Placental pericyte (primary cell): ENCODE data around the gene CFTR. TPM values are rescaled to one million over a fixed set of nuclear protein-coding genes. Genes with fewer than 3 reads are reported as not detected.

Source experiments
- small RNA-seq: library from RNA; depleted of rRNA; stranded (forward); fragments of <200 nt; gene quantifications from one replicate; pipeline ENCODE3, GENCODE V24; 2012; ENCODE audit warnings: low replicate concordance
- total RNA-seq: library from RNA; depleted of rRNA; stranded (reverse); fragments of >200 nt; gene quantifications from 2 replicates; pipeline ENCODE4 v1.2.3, GENCODE V29; 2012

The CFTR gene
- not detected in 2 replicates for total RNA-seq

GRCh38 chr7:117479225-117480054 lies at the start of gene CFTR:
CFTR (plus strand) TSS chr7:117480025; CDS start chr7:117480095, 70 bp downstream.

Small RNAs within 50 kb of the gene (small RNA-seq; reads per million reads assigned to genes)
- not detected for gene AC000111.1
- not detected for gene AC000111.2

Other genes with a start within 250 kb of the CFTR start
- 2.7 and 21.7 TPM in 2 replicates for gene WNT2, start 157.0 kb upstream of the CFTR start, total RNA-seq
- not detected in 2 replicates for gene ASZ1, start 52.5 kb upstream of the CFTR start, total RNA-seq